Stimulated activated CD8-positive, alpha-beta memory T cell treated with anti-CD3 and anti-CD28 coated beads, Interleukin-15, amount 100 ng/mL, for 48 hours (primary cell): ENCODE measurements around the gene SPATA32.
"Not testable (repeated sequence)": the region's sequence is repeated elsewhere in the genome, so short reads cannot be mapped to it uniquely, and the experiment has no call there.

ENCODE experiments used
- DNase-seq, 2 donors: peaks; one replicate each; pipeline ENCODE4 v3.0.0-alpha.2; 2020; ENCODE audit warnings: low read depth in 2 of 2

The SPATA32 gene

GRCh38 chr17:45261577-45262515 lies at the start of gene SPATA32:
SPATA32 (minus strand) TSS chr17:45262094; CDS start chr17:45262016, 78 bp downstream.
- peak; percentile 64 to 73 for DNase-seq

GRCh38 chr17:45311401-45311759 lies 49.5 kb upstream of the SPATA32 start:
- no peak for DNase-seq

- DNase-seq = no peak
These were observed 48.8 kb upstream of the SPATA32 start for GRCh38 chr17:45310380-45311324.

GRCh38 chr17:45309400-45309799 lies 47.5 kb upstream of the SPATA32 start:
- no peak for DNase-seq

- DNase-seq = no peak
These were observed 46.9 kb upstream of the SPATA32 start for GRCh38 chr17:45308840-45309239.

- DNase-seq = no peak
These were observed 46.1 kb upstream of the SPATA32 start for GRCh38 chr17:45308016-45308365.

- peak in 1 of 2 donors; percentile 59 for DNase-seq
These were observed 45.6 kb upstream of the SPATA32 start for GRCh38 chr17:45307290-45308015.

- DNase-seq = no peak
These were observed 44.7 kb upstream of the SPATA32 start for GRCh38 chr17:45306623-45307022.

GRCh38 chr17:45306094-45306493 lies 44.2 kb upstream of the SPATA32 start:
- no peak for DNase-seq

- no peak for DNase-seq
These were observed 43.7 kb upstream of the SPATA32 start for GRCh38 chr17:45305530-45306087.

GRCh38 chr17:45302649-45303173 lies 40.8 kb upstream of the SPATA32 start:
- no peak for DNase-seq

GRCh38 chr17:45302220-45302619 lies 40.3 kb upstream of the SPATA32 start:
- not testable (repeated sequence) for DNase-seq

GRCh38 chr17:45301674-45302073 lies 39.8 kb upstream of the SPATA32 start:
- DNase-seq = no peak

GRCh38 chr17:45300060-45300751 lies 38.3 kb upstream of the SPATA32 start:
- no peak for DNase-seq

- no peak for DNase-seq
These were observed 37.5 kb upstream of the SPATA32 start for GRCh38 chr17:45299361-45299760.

- no peak for DNase-seq
These were observed 36.8 kb upstream of the SPATA32 start for GRCh38 chr17:45298546-45299285.

- no peak for DNase-seq
These were observed 34.9 kb upstream of the SPATA32 start for GRCh38 chr17:45296833-45297124.

- DNase-seq = no peak
These were observed 34.3 kb upstream of the SPATA32 start for GRCh38 chr17:45296003-45296832.

- DNase-seq = no peak
These were observed 32.6 kb upstream of the SPATA32 start for GRCh38 chr17:45294506-45294905.
